GM13976 (cell line): ENCODE data around the gene ECE1.

Experiments used
- DNase-seq: peaks from one replicate; pipeline ENCODE4 v3.0.0; 2012; ENCODE audit warnings: low spot score
- in situ Hi-C: fragments of 300-500 bp; cut with MboI; formaldehyde crosslinking; loops from one replicate; pipeline ENCODE4 v1.12.0; 2022; ENCODE audit warnings: low sequenced_read_pairs, mixed read lengths, inconsistent platforms; ENCODE audit not compliant: unreplicated experiment
- TF ChIP-seq, protein P1 (sequence below): IDR thresholded peaks from 2 replicates; pipeline ENCODE4 v1.5.1; 2012; ENCODE audit warnings: borderline replicate concordance, mild to moderate bottlenecking; ENCODE audit not compliant: insufficient read depth; ENCODE audit errors: extremely low read depth, missing control alignments, control extremely low read depth

ECE1 gene

DNA sequence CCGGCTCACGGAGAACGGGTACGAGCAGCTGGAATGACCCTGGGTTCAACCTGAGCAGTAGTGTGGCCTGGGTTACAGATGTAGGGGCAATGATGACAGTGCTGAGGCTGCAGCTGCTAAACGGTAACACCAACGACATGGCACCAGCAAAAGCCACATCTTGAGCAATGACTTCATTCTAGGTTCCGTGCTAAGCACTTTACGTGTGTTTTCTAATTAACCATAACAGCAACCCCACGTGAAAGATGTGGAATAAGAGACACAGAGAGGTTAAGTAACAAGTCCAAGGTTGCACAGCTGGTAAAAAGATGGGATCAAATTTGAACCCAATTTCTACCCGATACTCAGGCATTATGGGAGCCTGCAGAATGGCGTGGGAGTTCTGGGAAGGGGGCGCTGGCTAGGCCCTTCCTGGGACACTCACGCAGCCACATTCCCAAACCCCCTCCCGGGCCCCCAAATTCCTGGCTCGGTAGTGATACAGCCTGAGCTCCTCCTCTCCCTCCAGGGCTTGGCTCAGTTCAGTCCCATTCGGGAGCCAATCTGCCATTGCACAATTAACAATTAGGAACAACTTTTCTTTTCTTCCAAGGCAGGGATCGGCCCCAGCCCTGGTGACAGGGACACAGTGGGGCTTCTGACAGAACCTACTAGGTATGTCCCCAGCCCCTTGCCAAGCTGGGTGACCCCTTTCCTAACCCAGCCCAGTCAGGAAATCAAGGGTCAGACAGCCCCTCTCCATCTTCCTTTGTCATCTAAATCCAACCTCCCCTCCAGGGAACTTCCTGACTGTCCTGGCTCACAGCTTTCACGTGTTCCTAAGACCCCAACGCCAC is 23.8 kb upstream of the ECE1 start:
- TF ChIP-seq, protein P1, sequence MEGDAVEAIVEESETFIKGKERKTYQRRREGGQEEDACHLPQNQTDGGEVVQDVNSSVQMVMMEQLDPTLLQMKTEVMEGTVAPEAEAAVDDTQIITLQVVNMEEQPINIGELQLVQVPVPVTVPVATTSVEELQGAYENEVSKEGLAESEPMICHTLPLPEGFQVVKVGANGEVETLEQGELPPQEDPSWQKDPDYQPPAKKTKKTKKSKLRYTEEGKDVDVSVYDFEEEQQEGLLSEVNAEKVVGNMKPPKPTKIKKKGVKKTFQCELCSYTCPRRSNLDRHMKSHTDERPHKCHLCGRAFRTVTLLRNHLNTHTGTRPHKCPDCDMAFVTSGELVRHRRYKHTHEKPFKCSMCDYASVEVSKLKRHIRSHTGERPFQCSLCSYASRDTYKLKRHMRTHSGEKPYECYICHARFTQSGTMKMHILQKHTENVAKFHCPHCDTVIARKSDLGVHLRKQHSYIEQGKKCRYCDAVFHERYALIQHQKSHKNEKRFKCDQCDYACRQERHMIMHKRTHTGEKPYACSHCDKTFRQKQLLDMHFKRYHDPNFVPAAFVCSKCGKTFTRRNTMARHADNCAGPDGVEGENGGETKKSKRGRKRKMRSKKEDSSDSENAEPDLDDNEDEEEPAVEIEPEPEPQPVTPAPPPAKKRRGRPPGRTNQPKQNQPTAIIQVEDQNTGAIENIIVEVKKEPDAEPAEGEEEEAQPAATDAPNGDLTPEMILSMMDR, result no peak
- no peak for DNase-seq
- in situ Hi-C loops, result no loop called here

DNA sequence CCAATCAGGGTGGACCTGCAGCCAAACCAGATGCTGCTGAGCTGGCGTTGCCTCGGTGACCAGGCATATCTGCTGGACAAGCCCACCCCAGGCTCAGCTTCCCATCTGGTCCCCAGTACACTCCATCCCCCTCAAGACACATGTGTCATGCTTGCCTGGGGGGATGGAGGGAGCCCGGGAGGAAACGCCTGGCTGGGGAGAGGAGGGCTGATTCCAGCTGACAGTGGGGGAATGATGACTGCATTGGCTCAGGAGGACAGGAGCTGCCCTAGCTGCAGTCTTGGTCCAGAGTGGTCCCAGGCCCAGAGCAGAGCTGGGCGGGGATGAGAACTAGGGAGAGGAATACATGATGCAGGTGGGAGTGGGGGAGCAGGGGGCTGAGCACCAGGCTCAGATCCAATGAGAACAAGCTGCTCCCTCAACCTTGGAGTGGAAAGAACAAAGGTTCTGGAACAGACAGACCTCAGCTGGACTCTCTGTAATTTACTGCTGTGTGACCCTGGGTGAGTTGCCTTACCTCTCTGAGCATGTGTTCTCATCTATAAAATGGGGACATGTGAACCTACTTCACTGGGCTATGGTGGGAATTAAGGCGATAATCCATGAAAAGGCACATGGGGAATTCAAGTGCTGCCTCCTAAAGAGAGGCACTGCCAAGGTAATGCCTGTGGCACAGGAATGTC is 23.1 kb upstream of the ECE1 start:
- no peak for DNase-seq
- in situ Hi-C loops, result no loop called here
- TF ChIP-seq, protein P1, result no peak

DNA sequence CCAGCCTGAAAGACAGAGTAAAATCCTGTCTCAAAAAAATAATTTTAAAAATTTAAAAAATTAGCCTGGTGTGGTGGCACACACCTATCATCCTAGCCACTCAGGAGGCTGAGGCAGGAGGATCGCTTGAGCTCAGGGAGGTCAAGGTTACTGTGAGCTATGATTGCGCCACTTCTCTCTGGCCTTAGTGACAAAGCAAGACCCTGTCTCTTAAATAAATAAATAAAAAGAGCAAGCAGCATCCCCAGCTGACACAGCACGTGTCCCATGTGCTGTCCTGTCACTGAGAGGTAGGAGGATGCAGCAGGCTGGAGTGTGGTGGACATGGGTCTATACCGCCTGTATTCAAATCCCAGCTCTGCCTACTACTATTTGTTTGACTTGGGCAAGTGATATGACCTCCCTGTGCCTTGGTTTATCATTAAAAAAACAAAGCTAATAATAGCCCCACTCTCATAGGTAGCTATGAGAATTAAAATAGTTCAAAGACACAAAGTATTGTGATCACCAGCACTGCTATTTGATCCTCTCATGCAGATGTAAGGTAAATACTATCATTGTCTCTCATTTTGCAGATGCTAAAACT is 22.2 kb upstream of the ECE1 start:
- DNase-seq, result no peak
- in situ Hi-C loops, result no loop called here
- TF ChIP-seq, protein P1, result no peak

DNA sequence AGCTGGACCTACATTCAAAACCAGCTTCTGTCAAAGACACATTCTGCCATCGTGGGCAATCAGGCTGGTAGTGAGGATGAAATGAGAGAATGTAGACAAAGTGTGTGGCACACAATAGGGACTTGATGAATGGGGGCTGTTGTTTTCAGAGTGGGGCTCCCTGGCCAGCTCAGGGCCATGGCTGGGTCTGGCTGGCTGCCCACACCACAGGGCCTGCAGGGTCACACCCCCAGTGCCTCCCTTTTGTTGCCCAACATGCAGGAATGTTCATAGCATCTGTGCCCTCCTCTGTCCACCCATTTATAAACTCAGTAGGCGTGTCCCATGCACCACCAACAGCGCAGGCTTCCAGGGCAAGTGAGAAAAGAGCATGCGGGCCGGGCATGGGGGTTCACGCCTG is 20.8 kb upstream of the ECE1 start:
- no peak for DNase-seq
- TF ChIP-seq, protein P1, result no peak
- in situ Hi-C loops, result no loop called here

DNA sequence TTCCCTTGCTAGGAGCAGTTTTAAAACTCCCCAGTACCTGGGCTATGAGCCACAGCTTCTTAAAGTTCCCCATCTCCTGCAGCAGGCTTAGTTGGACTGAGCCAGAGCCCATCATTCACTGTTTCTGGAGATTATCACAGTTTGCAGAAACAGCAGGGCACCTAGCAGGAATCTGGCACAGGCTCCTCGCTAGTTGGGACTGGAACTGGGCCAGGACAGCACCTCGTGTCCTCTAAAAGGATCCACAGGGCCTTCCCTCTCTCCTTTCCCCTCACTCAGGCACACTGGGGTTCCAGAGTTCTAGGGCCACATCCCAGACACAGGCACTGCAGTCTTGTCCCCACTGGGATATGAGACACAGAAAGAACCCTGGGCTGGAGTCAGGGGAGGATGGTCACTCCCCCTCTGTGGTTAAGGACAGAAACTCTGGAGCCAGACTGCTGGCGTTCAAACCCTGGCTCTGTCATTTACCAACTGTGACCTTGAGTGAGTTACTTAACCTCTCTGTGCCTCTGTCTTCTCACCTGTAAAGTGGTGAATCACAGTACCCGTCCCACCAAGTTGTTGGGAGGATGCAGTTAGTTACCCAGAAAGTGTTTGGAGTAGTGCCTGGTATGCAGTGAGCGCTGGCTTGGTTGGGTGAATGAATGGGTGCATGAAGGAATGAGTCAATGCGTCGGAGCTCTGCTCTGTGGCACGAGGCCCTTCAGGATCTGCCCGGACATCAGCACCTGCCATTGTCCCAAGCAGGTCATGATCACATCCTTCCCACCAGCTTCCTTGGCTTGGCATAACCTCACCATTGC is 18.8 kb upstream of the ECE1 start:
- no peak for DNase-seq
- TF ChIP-seq, protein P1, result no peak
- in situ Hi-C loops, result no loop called here

DNA sequence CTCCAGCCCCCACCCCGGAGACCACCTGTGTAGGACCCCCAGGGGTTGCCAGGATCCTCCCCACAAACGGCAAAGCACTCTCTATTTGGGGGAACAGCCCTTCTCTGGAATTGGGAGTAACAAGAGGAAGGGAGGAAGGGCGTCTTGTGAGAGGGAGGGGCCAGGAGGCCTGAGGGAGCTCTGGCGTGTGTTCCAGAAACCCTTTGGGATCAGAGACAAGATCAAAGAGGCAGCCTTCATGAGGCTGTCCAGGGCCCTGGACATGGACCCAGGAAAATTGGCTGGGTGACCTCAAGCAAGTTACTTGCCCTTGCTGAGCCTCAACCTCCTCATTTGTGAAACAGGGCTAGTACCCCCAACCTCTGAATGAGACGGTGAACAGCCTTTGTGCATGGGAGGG is 18.1 kb upstream of the ECE1 start:
- TF ChIP-seq, protein P1, result no peak
- no peak for DNase-seq
- in situ Hi-C loops, result no loop called here
